ENCODE measurements around the gene CRTC1. TPM values are rescaled to one million over a fixed set of nuclear protein-coding genes. Genes with fewer than 3 reads are reported as not detected.

The CRTC1 gene
- total RNA-seq, 1 donor from 2014 or later = 15.5 TPM

- ChIA-PET CTCF (interaction anchor here (1.4 kb wide), 1 partner anchor 184 kb away, joined by 4 read pairs; no protein-coding TSS in a partner anchor), POLR2A (no interaction called here)
- Mint-ChIP-seq H3K36me3 (ENCODE audit: low read depth) (peaks cover 11% of the 10 kb centered on the region), H3K27me3 (no peaks in the 10 kb centered on the region), H3K4me3 (no peak overlapping the region), H3K27ac (no peak overlapping the region), H3K4me1 (peaks cover 33% of the 10 kb centered on the region), H3K9me3 (no peaks in the 10 kb centered on the region)
- intact Hi-C loops (cut with micrococcal nuclease) = no loop called here
- DNase-seq (no peak), ATAC-seq (ENCODE audit: low read depth) (no peak)
- TF ChIP-seq, protein P1, sequence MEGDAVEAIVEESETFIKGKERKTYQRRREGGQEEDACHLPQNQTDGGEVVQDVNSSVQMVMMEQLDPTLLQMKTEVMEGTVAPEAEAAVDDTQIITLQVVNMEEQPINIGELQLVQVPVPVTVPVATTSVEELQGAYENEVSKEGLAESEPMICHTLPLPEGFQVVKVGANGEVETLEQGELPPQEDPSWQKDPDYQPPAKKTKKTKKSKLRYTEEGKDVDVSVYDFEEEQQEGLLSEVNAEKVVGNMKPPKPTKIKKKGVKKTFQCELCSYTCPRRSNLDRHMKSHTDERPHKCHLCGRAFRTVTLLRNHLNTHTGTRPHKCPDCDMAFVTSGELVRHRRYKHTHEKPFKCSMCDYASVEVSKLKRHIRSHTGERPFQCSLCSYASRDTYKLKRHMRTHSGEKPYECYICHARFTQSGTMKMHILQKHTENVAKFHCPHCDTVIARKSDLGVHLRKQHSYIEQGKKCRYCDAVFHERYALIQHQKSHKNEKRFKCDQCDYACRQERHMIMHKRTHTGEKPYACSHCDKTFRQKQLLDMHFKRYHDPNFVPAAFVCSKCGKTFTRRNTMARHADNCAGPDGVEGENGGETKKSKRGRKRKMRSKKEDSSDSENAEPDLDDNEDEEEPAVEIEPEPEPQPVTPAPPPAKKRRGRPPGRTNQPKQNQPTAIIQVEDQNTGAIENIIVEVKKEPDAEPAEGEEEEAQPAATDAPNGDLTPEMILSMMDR (IDR thresholded peaks at IDR 0.05) = no peak
These were observed 20.3 kb upstream of the CRTC1 start for GRCh38 chr19:18662972-18663732.

DNA sequence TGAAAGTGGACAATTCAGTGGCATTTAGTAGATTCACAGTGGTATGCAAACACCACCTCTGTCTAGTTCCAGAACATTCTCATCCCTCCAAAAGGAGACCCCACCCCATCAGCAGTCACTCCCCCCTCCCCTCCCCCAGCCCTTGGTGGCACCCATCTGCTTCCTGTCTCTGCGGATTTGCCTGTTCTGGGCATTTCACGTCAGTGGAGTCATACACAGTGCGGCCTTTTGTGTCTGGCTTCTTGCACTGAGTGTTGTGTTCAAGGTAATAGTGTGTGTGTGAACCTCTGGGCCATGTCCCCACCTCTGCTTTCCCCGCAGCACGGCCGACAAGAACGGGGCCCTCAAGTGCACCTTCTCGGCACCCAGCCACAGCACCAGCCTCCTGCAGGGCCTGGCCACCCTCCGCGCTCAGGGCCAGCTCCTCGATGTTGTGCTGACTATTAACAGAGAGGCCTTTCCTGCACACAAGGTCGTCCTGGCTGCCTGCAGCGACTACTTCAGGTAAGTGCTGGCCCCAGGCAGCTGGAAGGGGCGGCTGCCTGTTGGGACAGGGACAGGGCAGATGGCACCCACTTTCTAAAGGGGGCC lies 19.4 kb upstream of the CRTC1 start:
- H3K9me3 Mint-ChIP-seq = no peaks in the 10 kb centered on the region
- ChIA-PET POLR2A (no interaction called here), CTCF (no interaction called here)
- DNase-seq (no peak), ATAC-seq (ENCODE audit: low read depth) (no peak)
- H3K4me1 Mint-ChIP-seq = peaks cover 25% of the 10 kb centered on the region
- no peak overlapping the region for H3K27ac Mint-ChIP-seq
- H3K4me3 Mint-ChIP-seq = no peak overlapping the region
- peaks cover 18% of the 10 kb centered on the region for H3K36me3 Mint-ChIP-seq (ENCODE audit: low read depth)
- H3K27me3 Mint-ChIP-seq = no peaks in the 10 kb centered on the region
- TF ChIP-seq, protein P1 (IDR thresholded peaks at IDR 0.05) = no peak
- intact Hi-C loops (cut with micrococcal nuclease) = no loop called here

- ChIA-PET CTCF (no interaction called here), POLR2A (no interaction called here)
- Mint-ChIP-seq H3K4me1 (peaks cover 18% of the 10 kb centered on the region), H3K27ac (no peak overlapping the region), H3K36me3 (ENCODE audit: low read depth) (peaks cover 28% of the 10 kb centered on the region), H3K9me3 (no peaks in the 10 kb centered on the region), H3K4me3 (no peak overlapping the region), H3K27me3 (no peaks in the 10 kb centered on the region)
- ATAC-seq (ENCODE audit: low read depth) (no peak), DNase-seq (no peak)
- TF ChIP-seq, protein P1 (IDR thresholded peaks at IDR 0.05) = no peak
- intact Hi-C loops (cut with micrococcal nuclease) = no loop called here
These were observed 17.7 kb upstream of the CRTC1 start for GRCh38 chr19:18665771-18666202.

DNA sequence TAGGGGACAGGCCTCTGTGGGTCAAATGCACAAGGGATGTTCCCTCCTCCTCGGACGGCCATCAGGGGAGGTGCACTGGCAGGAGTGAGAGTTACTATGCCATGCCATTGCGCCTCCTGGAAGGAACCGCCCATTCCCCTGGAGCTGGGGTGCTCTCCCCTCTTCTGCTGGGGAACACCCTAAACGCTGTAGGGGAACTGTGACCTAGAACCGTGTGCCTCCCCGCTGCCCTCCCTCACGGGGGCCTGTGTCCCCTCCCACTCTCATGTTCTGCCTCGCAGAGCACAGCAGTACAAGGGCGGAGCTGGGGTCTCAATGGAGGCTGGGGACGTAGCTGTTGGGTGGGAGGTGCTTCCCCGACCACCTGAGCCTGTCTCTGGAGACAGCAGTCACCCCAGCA lies 17.2 kb upstream of the CRTC1 start:
- DNase-seq (no peak), ATAC-seq (ENCODE audit: low read depth) (peak; percentile 40)
- no peaks in the 10 kb centered on the region for H3K27me3 Mint-ChIP-seq
- no peaks in the 10 kb centered on the region for H3K9me3 Mint-ChIP-seq
- TF ChIP-seq, protein P1 (IDR thresholded peaks at IDR 0.05) = no peak
- H3K4me3 Mint-ChIP-seq = no peak overlapping the region
- CTCF ChIA-PET = no interaction called here
- intact Hi-C loops (cut with micrococcal nuclease) = no loop called here
- no peak overlapping the region for H3K27ac Mint-ChIP-seq
- POLR2A ChIA-PET = interaction anchor here (0.5 to 0.6 kb wide), 2 partner anchors 19 to 148 kb away, joined by 3 to 4 read pairs; no protein-coding TSS in a partner anchor
- H3K4me1 Mint-ChIP-seq = peaks cover 18% of the 10 kb centered on the region
- H3K36me3 Mint-ChIP-seq (ENCODE audit: low read depth) = peaks cover 28% of the 10 kb centered on the region

DNA sequence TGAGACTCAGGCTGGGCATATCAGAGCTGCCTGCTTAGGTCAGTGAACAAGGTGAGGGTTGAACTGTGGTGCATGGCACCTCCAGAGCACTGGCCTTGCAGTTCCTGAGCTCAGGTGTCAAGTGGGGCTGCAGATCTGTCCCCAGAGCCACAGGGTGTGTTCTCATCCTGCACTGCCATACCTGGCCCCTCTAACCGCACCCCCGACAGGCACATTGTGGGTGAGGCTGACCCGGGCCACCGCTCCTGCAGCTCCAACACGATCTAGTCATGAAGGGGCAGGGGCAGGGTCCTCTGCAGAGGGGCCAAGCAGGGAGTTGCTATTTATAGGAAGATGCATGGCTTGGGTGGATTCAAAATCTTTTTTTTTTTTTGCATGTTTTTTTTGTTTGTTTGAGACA lies 16.7 kb upstream of the CRTC1 start:
- ATAC-seq (ENCODE audit: low read depth) (no peak), DNase-seq (no peak)
- Mint-ChIP-seq H3K27ac (no peak overlapping the region), H3K36me3 (ENCODE audit: low read depth) (peaks cover 33% of the 10 kb centered on the region), H3K27me3 (no peaks in the 10 kb centered on the region), H3K9me3 (no peaks in the 10 kb centered on the region), H3K4me1 (peaks cover 18% of the 10 kb centered on the region), H3K4me3 (no peak overlapping the region)
- CTCF ChIA-PET = no interaction called here
- TF ChIP-seq, protein P1 (IDR thresholded peaks at IDR 0.05) = no peak
- intact Hi-C loops (cut with micrococcal nuclease) = no loop called here
- POLR2A ChIA-PET = interaction anchor here (0.5 to 0.6 kb wide), 2 partner anchors 19 to 148 kb away, joined by 3 to 4 read pairs; no protein-coding TSS in a partner anchor
